Loucy (cell line): ENCODE results near the gene AMOTL1.

Experiments
- CTCF ChIP-seq: fragments of 200-600 bp; sonication (generic); conservative IDR thresholded peaks from 2 replicates; pipeline ENCODE4 v1.5.1; 2014; ENCODE audit warnings: mild to moderate bottlenecking, antibody characterized with exemption, low read length
- EZH2phosphoT487 ChIP-seq: fragments of 200-600 bp; IDR thresholded peaks from 2 replicates; pipeline ENCODE4 v1.6.1; 2018; ENCODE audit warnings: antibody characterized with exemption, mild to moderate bottlenecking, moderate library complexity, borderline replicate concordance

GRCh38 chr11:94884376-94884775 is 116.2 kb downstream of the AMOTL1 start:
- no peak for TF ChIP-seq CTCF
- no peak for TF ChIP-seq EZH2phosphoT487
